Measurements from ENCODE around the gene PGLYRP4.
"Not testable (repeated sequence)": the region's sequence is repeated elsewhere in the genome, so short reads cannot be mapped to it uniquely, and the experiment has no call there.

PGLYRP4 gene

DNA sequence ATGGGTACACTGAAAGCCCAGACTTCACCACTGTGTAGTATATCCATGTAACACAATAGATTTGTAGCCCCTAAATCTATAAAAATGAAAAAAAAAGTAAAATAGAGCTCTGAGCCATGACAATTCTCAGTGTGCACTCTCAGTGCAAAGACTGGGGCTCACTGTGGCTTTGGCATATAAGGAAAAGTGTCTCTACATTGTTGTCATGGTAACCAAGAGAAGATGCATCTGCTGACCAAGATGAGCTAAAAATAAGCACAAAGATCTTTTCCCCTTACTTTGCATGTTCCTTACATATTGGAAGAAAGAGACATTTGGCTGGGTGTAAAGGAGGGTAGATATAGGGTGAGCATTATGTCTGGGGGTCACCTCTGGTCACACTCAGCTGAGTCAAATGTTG, 12.0 kb downstream of the PGLYRP4 start:
- DNase-seq = no peak

DNA sequence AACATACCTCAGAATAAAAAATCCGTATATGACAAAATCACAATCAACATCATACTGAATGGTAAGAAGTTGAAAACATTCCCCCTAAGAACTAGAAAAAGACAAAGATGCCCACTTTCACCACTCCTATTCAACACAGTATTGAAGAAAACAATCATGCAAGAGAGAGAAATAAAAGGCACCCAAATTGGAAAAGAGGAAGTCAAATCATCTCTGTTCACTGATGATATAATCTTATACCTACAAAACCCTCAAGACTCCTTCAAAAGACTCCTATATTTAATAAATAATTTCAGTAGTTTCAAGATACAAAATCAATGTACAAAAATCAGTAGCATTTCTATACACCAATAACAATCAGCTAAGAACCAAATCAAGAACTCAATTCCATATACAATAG, 14.7 kb downstream of the PGLYRP4 start:
- DNase-seq = no peak

GRCh38 chr1:153324912-153325311, 23.7 kb downstream of the PGLYRP4 start:
- no peak for DNase-seq

GRCh38 chr1:153322568-153322967, 26.1 kb downstream of the PGLYRP4 start:
- DNase-seq = no peak

DNA sequence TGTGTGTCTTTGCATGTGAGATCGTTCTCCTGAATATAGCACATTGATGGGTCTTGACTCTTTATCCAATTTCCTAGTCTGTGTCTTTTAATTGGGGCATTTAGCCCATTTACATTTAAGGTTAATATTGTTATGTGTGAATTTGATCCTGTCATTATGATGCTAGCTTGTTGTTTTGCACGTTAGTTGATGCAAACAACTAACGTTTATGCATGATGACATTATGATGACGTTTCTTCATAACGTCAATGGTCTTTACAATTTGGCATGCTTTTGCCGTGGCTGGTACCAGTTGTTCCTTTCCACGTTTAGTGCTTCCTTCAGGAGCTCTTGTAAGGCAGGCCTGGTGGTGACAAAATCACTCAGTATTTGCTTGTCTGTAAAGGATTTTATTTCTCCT, 30.5 kb downstream of the PGLYRP4 start:
- DNase-seq = not testable (repeated sequence)

- not testable (repeated sequence) for DNase-seq
These were observed 32.6 kb downstream of the PGLYRP4 start for GRCh38 chr1:153316013-153316412.

GRCh38 chr1:153314388-153314787, 34.3 kb downstream of the PGLYRP4 start:
- not testable (repeated sequence) for DNase-seq

GRCh38 chr1:153313288-153313687, 35.4 kb downstream of the PGLYRP4 start:
- no peak for DNase-seq

DNA sequence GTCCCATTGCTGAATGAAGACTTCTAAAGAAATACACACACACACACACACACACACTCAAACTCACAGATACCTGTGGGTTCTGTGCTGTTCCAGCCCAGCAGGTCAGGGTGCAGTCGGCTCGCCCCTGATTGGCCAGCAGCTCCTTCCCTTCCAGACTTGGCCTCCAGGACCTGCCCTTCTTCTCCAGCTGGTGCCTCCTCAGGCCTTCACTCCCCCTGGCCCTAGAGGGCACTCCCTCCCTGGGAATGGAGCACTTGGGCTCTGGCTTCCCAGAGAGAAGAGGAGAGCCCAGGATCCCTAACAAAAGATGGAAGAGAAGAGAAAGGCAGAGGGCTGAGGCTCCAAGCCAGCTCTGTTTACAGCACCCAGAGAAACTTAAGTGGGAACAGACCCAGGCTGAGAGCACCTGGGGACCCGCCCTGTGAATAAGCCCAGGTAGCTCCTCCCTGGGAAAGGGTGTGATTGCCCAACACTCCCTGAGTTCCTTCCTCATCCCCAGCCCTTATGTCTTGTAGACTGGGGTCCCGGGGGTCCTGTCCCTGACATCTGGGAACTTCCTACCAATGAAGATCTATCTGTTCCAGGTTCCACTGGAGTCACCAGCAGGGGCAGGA, 36.0 kb downstream of the PGLYRP4 start, which contains the start of gene PGLYRP3:
TSS of gene PGLYRP3 (minus strand) at position 383 of the 617 bp plus-strand sequence. CDS start 2,287 bp downstream, outside the sequence.
- DNase-seq = no peak

DNA sequence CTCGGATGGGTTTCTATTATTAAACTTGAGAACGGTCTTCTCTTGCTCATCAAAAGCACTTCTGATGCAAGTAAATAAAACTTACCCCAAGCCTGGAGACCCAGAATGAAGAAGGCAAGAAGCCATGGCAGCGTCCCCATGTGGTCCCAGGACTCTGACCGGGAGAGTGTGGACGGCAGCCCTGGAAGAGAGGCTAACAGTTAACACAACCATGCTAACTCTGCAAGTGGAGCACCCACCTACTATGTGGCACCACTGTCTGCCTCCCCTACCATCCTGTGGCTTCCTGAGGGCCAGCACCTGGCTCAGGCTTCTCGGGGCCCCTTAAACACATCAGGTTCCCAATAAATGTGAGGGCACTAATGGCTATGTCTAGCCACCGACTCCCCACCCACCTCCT, 38.1 kb downstream of the PGLYRP4 start:
- no peak for DNase-seq

DNA sequence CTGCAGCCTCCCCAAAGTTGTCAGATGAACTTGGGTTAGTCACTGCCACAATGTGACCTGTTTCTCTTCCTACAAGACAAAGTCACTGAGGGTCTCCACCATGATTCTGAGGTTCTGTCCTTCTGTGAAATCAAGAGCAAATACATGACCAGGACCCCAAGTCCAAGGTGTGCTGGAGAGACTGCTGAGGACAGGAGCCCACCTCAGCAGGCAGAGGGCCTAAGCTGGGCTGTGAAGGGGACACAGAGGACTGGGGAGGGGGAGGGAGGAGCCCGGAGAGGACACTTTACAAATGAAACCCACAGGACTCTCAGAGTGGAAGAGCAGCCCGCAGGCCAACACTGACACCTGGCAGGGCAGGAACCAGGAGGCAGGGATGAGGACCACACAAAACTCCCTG, 39.2 kb downstream of the PGLYRP4 start:
- no peak for DNase-seq

- no peak for DNase-seq
These were observed 40.1 kb downstream of the PGLYRP4 start for GRCh38 chr1:153308540-153308939.

GRCh38 chr1:153307221-153307600, 41.4 kb downstream of the PGLYRP4 start:
- no peak for DNase-seq

DNA sequence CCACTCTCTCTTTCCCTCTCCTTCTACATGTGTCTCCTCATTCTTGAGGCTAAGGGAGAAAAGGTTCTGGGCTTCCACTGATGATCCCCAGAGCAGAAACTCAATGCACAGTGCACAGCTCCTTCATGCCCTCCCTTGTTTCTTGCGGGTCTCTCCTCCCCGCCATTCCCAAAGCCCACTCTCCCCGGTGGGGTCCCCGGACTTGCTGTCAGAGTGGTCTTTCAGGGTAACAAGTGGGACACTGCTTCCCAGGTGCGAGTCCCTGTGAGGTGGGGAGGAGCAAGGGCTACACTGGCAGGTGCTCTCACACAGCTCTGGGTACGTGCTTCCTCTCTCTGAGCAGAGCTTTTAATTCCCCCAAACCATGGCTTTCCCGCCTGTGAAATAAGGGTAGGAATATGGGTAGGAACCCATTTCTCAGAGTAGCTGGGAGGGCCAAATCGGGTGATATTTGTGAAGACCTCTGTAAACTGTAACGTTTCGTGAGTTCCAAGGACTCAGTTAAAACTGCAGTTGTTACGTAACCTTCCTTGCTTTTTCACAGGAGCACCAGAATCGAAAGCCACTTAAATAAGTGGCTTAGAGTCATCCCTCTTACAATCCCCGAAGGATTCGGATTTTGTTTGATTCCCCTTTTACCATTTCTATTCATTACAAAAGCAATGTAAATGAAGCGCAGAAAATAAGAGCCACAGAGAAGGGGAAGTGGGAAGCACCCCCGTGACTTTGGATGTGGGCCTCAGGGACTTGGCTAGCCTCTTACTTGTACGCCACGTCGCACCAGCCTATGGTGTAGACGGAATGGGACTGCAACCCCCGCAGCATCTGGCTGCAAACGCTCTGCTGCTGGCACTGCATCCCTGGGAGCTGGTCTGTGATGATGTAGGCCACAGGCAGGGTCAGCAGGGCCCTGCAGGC, 42.1 kb downstream of the PGLYRP4 start:
- DNase-seq = no peak

DNA sequence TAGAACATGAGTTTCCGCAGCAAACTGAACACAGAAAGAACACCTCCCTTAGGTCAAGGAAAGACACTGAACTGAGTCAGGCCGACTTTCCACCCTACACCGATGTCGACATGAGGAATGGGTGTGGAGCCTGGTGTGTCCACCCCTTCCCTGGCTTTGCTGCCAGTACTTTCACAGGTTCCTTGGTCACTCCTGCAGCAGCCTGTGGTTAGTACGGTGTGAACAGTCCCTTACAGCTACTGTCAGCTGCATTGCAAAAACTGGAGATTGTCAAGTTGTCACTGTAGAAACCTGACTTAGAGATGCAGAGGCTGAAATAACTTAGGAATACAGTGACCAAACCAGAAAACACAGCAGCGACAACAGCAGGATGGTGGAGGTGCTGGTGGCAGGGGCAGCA, 43.0 kb downstream of the PGLYRP4 start:
- DNase-seq = no peak

DNA sequence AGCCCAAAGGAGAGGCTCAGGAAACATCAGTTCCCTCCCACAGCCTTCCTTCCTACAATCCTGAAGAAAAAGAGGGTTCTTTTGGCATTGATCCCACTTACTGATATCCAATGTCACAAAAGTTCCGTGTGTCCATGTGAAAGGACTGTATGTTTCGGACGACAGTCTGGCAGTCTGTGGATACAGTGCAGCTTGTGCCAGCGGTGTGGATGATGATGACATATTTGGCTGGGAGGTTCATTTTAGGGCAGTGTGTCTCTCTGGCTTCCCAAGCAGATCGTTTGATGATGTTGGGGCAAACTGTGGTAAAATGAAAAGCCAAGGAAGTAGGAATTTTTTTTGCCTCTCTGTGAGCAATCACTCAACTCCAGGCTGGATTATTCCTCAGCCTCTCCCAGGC, 46.3 kb downstream of the PGLYRP4 start:
- DNase-seq = no peak

- no peak for DNase-seq
These were observed 54.8 kb downstream of the PGLYRP4 start for GRCh38 chr1:153293851-153294250.

DNA sequence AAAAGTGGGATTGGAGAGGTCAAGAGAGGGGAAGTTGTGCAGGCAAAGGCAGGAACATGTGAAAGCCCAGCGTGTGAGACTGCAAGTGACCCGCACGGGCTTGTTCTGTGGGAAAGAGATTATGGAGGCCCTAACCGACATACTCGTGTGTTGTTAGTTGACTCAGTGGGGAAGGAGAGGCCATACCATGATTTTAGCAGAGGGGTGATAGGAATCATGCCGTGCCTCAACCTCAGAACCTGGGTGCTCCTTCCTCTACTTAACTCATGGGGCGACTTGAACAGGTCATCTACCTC, 55.2 kb downstream of the PGLYRP4 start:
- no peak for DNase-seq

DNA sequence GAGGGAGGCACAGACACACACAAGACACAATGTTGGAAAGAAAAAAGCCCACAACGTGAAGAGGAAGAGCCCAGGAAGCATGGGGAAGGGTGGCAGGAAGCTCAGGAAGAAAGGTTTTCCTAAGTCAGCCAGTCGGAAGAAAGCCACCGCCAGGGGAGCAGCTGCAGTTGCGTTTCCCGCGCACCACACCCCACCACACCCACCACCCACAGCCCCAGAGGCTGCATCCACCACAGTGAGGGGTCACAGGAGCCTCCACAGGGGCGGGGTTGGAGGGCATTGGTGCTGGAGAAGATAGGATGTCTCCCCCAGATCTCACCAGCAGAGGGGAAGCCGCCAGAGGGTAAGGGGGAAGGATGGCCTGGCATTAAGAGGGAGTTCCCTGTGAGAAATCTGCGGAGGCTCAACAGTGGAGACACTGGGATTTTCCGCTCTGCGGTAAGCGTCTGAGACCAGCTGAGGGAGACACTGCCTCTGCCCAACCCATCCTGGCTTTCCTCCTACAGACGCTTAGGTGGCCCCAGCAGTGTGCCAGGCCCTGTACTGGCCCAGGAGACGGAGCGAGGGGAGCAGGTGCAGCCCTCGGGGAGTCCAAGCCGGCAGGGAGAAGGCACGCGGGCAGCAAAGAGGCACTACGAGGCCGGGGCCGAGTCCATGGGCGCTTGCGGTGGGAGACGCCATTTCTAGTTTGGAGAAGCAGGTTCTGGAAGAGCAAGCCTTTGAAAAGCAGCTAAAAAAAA, 55.7 kb downstream of the PGLYRP4 start:
- DNase-seq = no peak

- DNase-seq = no peak
These were observed 56.5 kb downstream of the PGLYRP4 start for GRCh38 chr1:153292185-153292584.

DNA sequence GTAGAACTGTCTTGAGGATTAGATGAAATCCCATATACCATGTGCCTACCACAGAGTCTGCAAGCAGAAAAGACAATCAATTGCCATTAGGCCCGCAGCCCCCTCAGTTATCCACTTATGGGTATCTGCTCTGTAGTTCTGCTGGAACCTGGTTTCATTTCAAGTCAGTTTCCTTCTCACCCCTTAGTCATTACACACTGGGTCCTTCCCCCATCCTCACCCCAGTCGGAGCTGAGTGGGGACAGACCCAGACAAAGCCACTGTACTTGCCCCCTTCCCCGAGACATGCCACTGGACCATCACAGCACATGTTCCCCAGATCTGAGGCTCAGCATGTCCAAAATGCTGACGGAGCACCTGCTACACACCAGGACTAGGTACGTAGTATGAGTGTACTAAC, 57.1 kb downstream of the PGLYRP4 start:
- DNase-seq = peak; percentile 23 to 32

GRCh38 chr1:153288634-153289275, 59.9 kb downstream of the PGLYRP4 start:
- peak; percentile 50 to 57 for DNase-seq

All from activated T-cell treated with anti-CD3 and anti-CD28 coated beads, Interleukin-2, amount 50 U/mL, for 48 hours (primary cell).